HepG2 (cell line): ENCODE data around the gene HBB. TPM values are rescaled to one million over a fixed set of nuclear protein-coding genes. Genes with fewer than 3 reads are reported as not detected.

Experiments
- ATAC-seq: fragments of 200-7000 bp; cut with Tn5 transposase; 3 replicates; pipeline ENCODE4 v1.9.1; 2020; ENCODE audit warnings: mild to moderate bottlenecking, moderate library complexity
- BruUV-seq: library from RNA; stranded (reverse); fragments of 400-500 nt; replicated peaks from 2 replicates; lab custom pipeline; 2021; lab: Mats Ljungman, UMichigan
- CTCF ChIA-PET: fragments of 300-600 bp; formaldehyde crosslinking; extraction: SDS; loops from one replicate; lab custom pipeline; 2021; ENCODE audit warnings: low total read pairs, inconsistent platforms, low intra/inter-chr PET ratio; lab: Yijun Ruan, JAX
- POLR2A ChIA-PET: fragments of 350-600 bp; sonication (Branson Sonifier 250); formaldehyde crosslinking; loops from one replicate; lab custom pipeline; 2020; ENCODE audit warnings: antibody characterized with exemption, inconsistent platforms; lab: Yijun Ruan, JAX
- DNase-seq: peaks from one replicate; pipeline ENCODE4 v3.0.0-alpha.2; 2015; ENCODE audit warnings: low spot score
- FAIRE-seq: peaks from 3 replicates; lab custom pipeline; 2011; peaks lifted over from hg19 to GRCh38; lab: Jason Lieb, UNC
- H2AFZ ChIP-seq: one replicate; pipeline ENCODE4 v1.6.1; 2011; ENCODE audit warnings: low read length, inconsistent platforms
- H3K27ac ChIP-seq: fragments of 300-600 bp; 3 replicates; pipeline ENCODE4 v1.8.0; 2011; ENCODE audit warnings: mixed run types, mild to moderate bottlenecking, mixed read lengths, low read length, inconsistent platforms; ENCODE audit not compliant: insufficient read depth; ENCODE audit errors: extremely low read length
- H3K27me3 ChIP-seq, 2 experiments: fragments of 200-600 bp in 1 of 2; 2 replicates in 1 of 2; 3 replicates in 1 of 2; pipeline versions ENCODE4 v1.6.0 to v1.8.0; 2011; ENCODE audit warnings: low read length in 2 of 2, mild to moderate bottlenecking in 2 of 2, moderate library complexity in 2 of 2, inconsistent platforms in 1 of 2; ENCODE audit not compliant: insufficient read depth in 2 of 2, control insufficient read depth in 1 of 2
- H3K36me3 ChIP-seq, 2 experiments: fragments of 200-600 bp in 1 of 2; replicated peaks in 1 of 2; 2 replicates in 1 of 2; 3 replicates in 1 of 2; pipeline versions ENCODE4 v1.5.1 to v1.8.0; 2011; ENCODE audit warnings: low read length in 2 of 2, inconsistent platforms in 1 of 2; ENCODE audit not compliant: insufficient read depth in 2 of 2, control insufficient read depth in 1 of 2
- H3K4me1 ChIP-seq: 2 replicates; pipeline ENCODE4 v1.5.1; 2012; ENCODE audit warnings: low read length, inconsistent platforms; ENCODE audit not compliant: insufficient read depth
- H3K4me2 ChIP-seq: 2 replicates; pipeline ENCODE4 v1.6.0; 2011; ENCODE audit warnings: low read depth, low read length, inconsistent platforms
- H3K4me3 ChIP-seq, 3 experiments: fragments of 200-600 bp in 1 of 3; sonication (generic), shearing (Covaris generic) in 1 of 3; replicated peaks in 1 of 3; 2 replicates each; pipeline ENCODE4 v1.5.1; 2011 to 2016; ENCODE audit warnings: low read length in 3 of 3, inconsistent platforms in 2 of 3, low read depth in 2 of 3, mild to moderate bottlenecking in 2 of 3, control low read depth in 1 of 3, mixed read lengths in 1 of 3; ENCODE audit not compliant: insufficient read depth in 1 of 3
- H3K79me2 ChIP-seq: one replicate; pipeline ENCODE4 v1.6.1; 2011; ENCODE audit warnings: low read length, inconsistent platforms; ENCODE audit not compliant: insufficient read depth
- H3K9ac ChIP-seq: 2 replicates; pipeline ENCODE4 v1.6.0; 2011; ENCODE audit warnings: mild to moderate bottlenecking, low read depth, low read length, inconsistent platforms; ENCODE audit not compliant: insufficient read depth
- H3K9me3 ChIP-seq: 2 replicates; pipeline ENCODE4 v1.5.1; 2012; ENCODE audit warnings: mild to moderate bottlenecking, low read length
- H4K20me1 ChIP-seq: 2 replicates; pipeline ENCODE4 v1.6.0; 2011; ENCODE audit warnings: inconsistent platforms, mild to moderate bottlenecking, low read length, moderate library complexity; ENCODE audit not compliant: insufficient read depth
- CEBPB ChIP-seq: IDR thresholded peaks from 2 replicates; pipeline ENCODE4 v1.6.1; 2011; ENCODE audit warnings: low read depth, low read length, improper control_type of control experiment, borderline replicate concordance
- CHD4 ChIP-seq: fragments of 200-600 bp; sonication (generic); IDR thresholded peaks from 2 replicates; pipeline ENCODE4 v1.7.0; 2017; ENCODE audit warnings: mild to moderate bottlenecking, low read length, borderline replicate concordance
- HMG20B ChIP-seq: conservative IDR thresholded peaks from 2 replicates; pipeline ENCODE4 v1.6.1; 2016; ENCODE audit warnings: missing genetic modification reagents, missing compliant biosample characterization
- HNRNPH1 ChIP-seq: fragments of 200-400 bp; formaldehyde crosslinking; optimal IDR thresholded peaks from 2 replicates; pipeline ENCODE3; 2017; ENCODE audit warnings: mild to moderate bottlenecking, low read depth, low read length
- NFYC ChIP-seq: IDR thresholded peaks from 2 replicates; pipeline ENCODE4 v1.6.1; 2016; ENCODE audit warnings: missing genetic modification reagents, missing compliant biosample characterization
- NRL ChIP-seq: sonication (generic); formaldehyde crosslinking; IDR thresholded peaks from 2 replicates; pipeline ENCODE4 v1.5.0; 2020; ENCODE audit warnings: missing genetic modification reagents, mild to moderate bottlenecking, moderate library complexity, borderline replicate concordance
- REXO4 ChIP-seq: sonication (generic); formaldehyde crosslinking; IDR thresholded peaks from 2 replicates; pipeline ENCODE4 v1.8.0; 2022; ENCODE audit warnings: missing genetic modification reagents, mild to moderate bottlenecking, borderline replicate concordance
- SNAPC2 ChIP-seq: sonication (generic); formaldehyde crosslinking; IDR thresholded peaks from 2 replicates; pipeline ENCODE4 v1.8.1; 2022; ENCODE audit warnings: mild to moderate bottlenecking, missing genetic modification reagents
- SP4 ChIP-seq: sonication (generic); formaldehyde crosslinking; IDR thresholded peaks from 2 replicates; pipeline ENCODE4 v1.8.1; 2023; ENCODE audit warnings: mild to moderate bottlenecking, missing genetic modification reagents
- XBP1 ChIP-seq: sonication (generic); formaldehyde crosslinking; IDR thresholded peaks from 2 replicates; pipeline ENCODE4 v1.5.0; 2020; ENCODE audit warnings: missing genetic modification reagents
- ZNF160 ChIP-seq: sonication (generic); formaldehyde crosslinking; IDR thresholded peaks from 2 replicates; pipeline ENCODE4 v1.8.0; 2022; ENCODE audit warnings: mild to moderate bottlenecking, inconsistent platforms, missing genetic modification reagents
- ZNF230 ChIP-seq: sonication (generic); formaldehyde crosslinking; IDR thresholded peaks from 2 replicates; pipeline ENCODE4 v1.4.0; 2020; ENCODE audit warnings: mild to moderate bottlenecking, missing genetic modification reagents
- ZNF232 ChIP-seq: sonication (generic); formaldehyde crosslinking; IDR thresholded peaks from 2 replicates; pipeline ENCODE4 v1.4.0; 2020; ENCODE audit warnings: missing genetic modification reagents, borderline replicate concordance
- ZNF292 ChIP-seq: sonication (generic); formaldehyde crosslinking; IDR thresholded peaks from 2 replicates; pipeline ENCODE4 v1.8.1; 2022; ENCODE audit warnings: mild to moderate bottlenecking, low read depth, missing genetic modification reagents, borderline replicate concordance
- ZNF317 ChIP-seq: sonication (generic); formaldehyde crosslinking; IDR thresholded peaks from 2 replicates; pipeline ENCODE4 v1.5.0; 2020; ENCODE audit warnings: mild to moderate bottlenecking, missing genetic modification reagents
- ZNF543 ChIP-seq: sonication (generic); formaldehyde crosslinking; IDR thresholded peaks from 2 replicates; pipeline ENCODE4 v1.4.0; 2020; ENCODE audit warnings: mild to moderate bottlenecking, missing genetic modification reagents
- WGBS: methylation state at CpG from one replicate; pipeline ENCODE4 v1.1.6; 2017; ENCODE audit warnings: low lambda C conversion rate; 5-methylcytosine and 5-hydroxymethylcytosine counted together
- in situ Hi-C: cut with HindIII; loops from 2 replicates; pipeline ENCODE4 v1.10.0; 2017; ENCODE audit warnings: low pct_unique_long_range_greater_than_20kb; ENCODE audit not compliant: extremely low pct_ligation_motif_present
- intact Hi-C: fragments of 100-400 bp; cut with micrococcal nuclease; formaldehyde crosslinking; loops from one replicate; pipeline ENCODE4 v1.10.0; 2022; ENCODE audit not compliant: unreplicated experiment
- polyA plus RNA-seq, 8 experiments: library from polyadenylated mRNA; depleted of rRNA in 3 of 8; stranded (reverse) in 7 of 8; unstranded in 1 of 8; fragments of >200 nt; fragmentation: Illumina TruSeq in 4 of 8; extraction: Trizol in 4 of 8; gene quantifications; 2 replicates each; pipeline versions ENCODE4 v1.2.1 to v1.2.3, GENCODE V29; 2011 to 2016; ENCODE audit warnings: low read depth in 4 of 8, missing spikeins in 1 of 8, mixed read lengths in 1 of 8; ENCODE audit not compliant: insufficient read depth in 1 of 8
- total RNA-seq, 5 experiments: library from RNA; depleted of rRNA; stranded (reverse); fragments of >200 nt; fragmentation: Illumina TruSeq; extraction: Trizol; gene quantifications; 2 replicates each; pipeline ENCODE4 v1.2.3, GENCODE V29; 2016; ENCODE audit warnings: low read depth in 1 of 5
- TF ChIP-seq, protein P1 (sequence below): IDR thresholded peaks from 2 replicates; pipeline ENCODE4 v1.6.1; 2012; ENCODE audit warnings: inconsistent platforms
- TF ChIP-seq, protein P2 (sequence below): sonication (generic); formaldehyde crosslinking; IDR thresholded peaks from 2 replicates; pipeline ENCODE4 v1.4.0; 2020; ENCODE audit warnings: missing genetic modification reagents

HBB gene
- total and polyA plus RNA-seq, 2 of the 13 experiments (the other 11 are each of a cell fraction or from before 2014, with no cell fraction given), result not detected

DNA sequence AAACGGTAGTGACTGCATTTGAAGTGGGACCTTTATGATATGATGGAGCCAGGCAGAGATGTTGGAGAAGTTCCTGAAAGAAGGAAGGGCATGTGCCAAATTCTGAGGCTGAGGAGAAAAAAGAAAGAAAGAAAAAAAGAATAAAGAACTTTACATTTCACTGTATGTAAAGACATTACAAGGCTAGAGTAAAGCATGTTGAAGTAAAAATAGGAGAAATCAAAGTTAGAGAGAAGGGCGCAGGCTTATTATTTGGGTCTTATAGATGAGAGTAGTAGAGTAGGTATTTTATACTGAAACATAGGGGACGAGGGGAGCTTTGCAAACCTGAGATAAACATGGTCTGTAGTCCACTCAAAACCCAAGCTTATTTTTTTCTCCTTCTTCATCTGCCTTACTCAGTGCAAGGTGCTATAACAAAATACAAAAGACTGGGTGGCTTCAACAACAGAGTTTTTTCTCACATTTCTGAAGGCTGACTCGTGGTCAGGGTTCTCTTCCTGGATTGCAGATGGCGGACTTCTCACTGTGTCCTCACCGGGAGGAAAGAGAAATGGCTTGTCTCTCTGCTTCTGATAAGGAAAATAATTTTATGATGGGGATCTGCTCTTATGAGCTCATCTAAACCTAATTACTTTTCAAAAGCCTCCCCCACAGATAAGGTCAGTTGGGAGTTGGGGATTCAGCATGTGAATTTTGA, 20.1 kb upstream of the HBB start (continued):
- no peak for TF ChIP-seq ZNF317 (CRISPR knock-in tag)
- TF ChIP-seq HNRNPH1, result no peak

DNA sequence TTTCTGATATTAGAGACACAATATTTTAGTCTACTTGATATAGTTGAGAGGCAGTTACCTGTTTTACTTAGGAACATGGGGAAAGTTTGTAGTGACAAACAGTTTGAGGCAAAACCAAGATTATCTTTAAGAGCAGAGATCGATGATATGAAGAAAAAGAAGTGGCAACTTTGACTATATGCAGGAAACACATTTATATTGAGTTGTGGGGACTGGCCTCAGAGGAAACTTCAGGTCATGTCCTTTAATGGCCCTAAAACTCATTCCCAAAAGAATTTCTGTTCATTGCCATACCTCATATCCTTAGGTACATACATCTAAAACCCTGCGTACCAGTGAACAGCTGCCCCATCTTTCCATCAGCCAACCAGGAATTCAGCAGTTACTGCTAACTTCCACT, 18.3 kb upstream of the HBB start:
- no peak for DNase-seq
- no peak for FAIRE-seq
- no peaks in the 10 kb centered on the region for H3K9me3 ChIP-seq
- CTCF ChIA-PET, result no interaction called here
- in situ Hi-C loops, result no loop called here
- H3K4me2 ChIP-seq, result no peak overlapping the region
- intact Hi-C loops, result no loop called here
- no peak overlapping the region for H2AFZ ChIP-seq
- TF ChIP-seq ZNF232 (CRISPR knock-in tag) (no peak), ZNF160 (CRISPR knock-in tag) (no peak)
- TF ChIP-seq, all 625 proteins: peak for 0
- Histone ChIP-seq H3K79me2 (no peaks in the 10 kb centered on the region), H3K27ac (no peak overlapping the region), H3K4me3 (no peak overlapping the region), H3K27me3 (peaks cover 0 to 5% of the 10 kb centered on the region in 2 experiments; a peak in 1 of 5 replicates), H3K4me1 (no peaks in the 10 kb centered on the region), H3K36me3 (no peaks in the 10 kb centered on the region), H4K20me1 (no peaks in the 10 kb centered on the region), H3K9ac (no peak overlapping the region)
- 54% methylated on average over 2 of the region's 2 CpGs for WGBS
- ATAC-seq, result no peak
- BruUV-seq, result no TSS peak
- POLR2A ChIA-PET, result no interaction called here

DNA sequence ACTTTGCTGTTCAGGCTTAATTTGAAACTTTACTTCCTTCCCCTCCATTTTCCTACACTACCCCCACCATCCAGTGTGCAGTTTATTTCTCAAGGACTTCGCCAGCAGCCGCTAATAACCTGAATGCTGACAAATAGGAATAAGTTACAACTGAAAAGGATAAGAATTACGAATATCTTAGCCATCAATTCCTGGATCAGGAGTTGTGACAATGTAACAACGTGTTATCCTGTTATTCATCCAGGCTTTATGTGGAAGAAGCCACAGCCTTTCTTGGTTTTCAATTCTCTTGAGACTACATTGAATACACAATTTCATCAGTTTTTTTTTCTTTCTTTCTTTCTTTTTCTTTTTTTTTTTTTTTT, 16.9 kb upstream of the HBB start:
- WGBS, result 5% methylated on average over 4 of the region's 4 CpGs
- Histone ChIP-seq H3K4me3 (no peak overlapping the region), H2AFZ (no peak overlapping the region), H3K9ac (no peak overlapping the region), H3K27me3 (peaks cover 0 to 5% of the 10 kb centered on the region in 2 experiments; a peak in 1 of 5 replicates), H3K9me3 (no peaks in the 10 kb centered on the region), H3K36me3 (no peaks in the 10 kb centered on the region), H3K27ac (no peak overlapping the region), H3K4me2 (no peak overlapping the region), H3K4me1 (no peaks in the 10 kb centered on the region), H3K79me2 (no peaks in the 10 kb centered on the region), H4K20me1 (no peaks in the 10 kb centered on the region)
- POLR2A ChIA-PET, result no interaction called here
- FAIRE-seq (no peak), DNase-seq (no peak), ATAC-seq (no peak)
- no TSS peak for BruUV-seq
- intact Hi-C loops (no loop called here), in situ Hi-C loops (no loop called here)
- CTCF ChIA-PET, result no interaction called here
- TF ChIP-seq ZNF543 (CRISPR knock-in tag), result no peak
- TF ChIP-seq, protein P1, sequence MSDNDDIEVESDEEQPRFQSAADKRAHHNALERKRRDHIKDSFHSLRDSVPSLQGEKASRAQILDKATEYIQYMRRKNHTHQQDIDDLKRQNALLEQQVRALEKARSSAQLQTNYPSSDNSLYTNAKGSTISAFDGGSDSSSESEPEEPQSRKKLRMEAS, result no peak
- TF ChIP-seq SNAPC2 (CRISPR knock-in tag), result no peak
- no peak for TF ChIP-seq XBP1 (CRISPR knock-in tag)
- TF ChIP-seq, protein P2, sequence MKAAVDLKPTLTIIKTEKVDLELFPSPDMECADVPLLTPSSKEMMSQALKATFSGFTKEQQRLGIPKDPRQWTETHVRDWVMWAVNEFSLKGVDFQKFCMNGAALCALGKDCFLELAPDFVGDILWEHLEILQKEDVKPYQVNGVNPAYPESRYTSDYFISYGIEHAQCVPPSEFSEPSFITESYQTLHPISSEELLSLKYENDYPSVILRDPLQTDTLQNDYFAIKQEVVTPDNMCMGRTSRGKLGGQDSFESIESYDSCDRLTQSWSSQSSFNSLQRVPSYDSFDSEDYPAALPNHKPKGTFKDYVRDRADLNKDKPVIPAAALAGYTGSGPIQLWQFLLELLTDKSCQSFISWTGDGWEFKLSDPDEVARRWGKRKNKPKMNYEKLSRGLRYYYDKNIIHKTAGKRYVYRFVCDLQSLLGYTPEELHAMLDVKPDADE (CRISPR knock-in tag), result no peak
- no peak for TF ChIP-seq ZNF292 (CRISPR knock-in tag)
- TF ChIP-seq CHD4, result no peak
- TF ChIP-seq REXO4 (CRISPR knock-in tag), result no peak
- TF ChIP-seq NFYC, result no peak
- no peak for TF ChIP-seq HMG20B
- TF ChIP-seq CEBPB, result no peak
- no peak for TF ChIP-seq ZNF230 (CRISPR knock-in tag)
- no peak for TF ChIP-seq SP4 (CRISPR knock-in tag)
- no peak for TF ChIP-seq NRL (CRISPR knock-in tag)
